A549 treated with ZK216348 at 1 μM for 4 hours (cell line): ENCODE measurements around the gene DEDD2. TPM values are rescaled to one million over a fixed set of nuclear protein-coding genes. Genes with fewer than 3 reads are reported as not detected.

Source experiments
- total RNA-seq: library from RNA; stranded (reverse); fragments of 200-300 nt; extraction: Qiagen RNA extraction; gene quantifications from 5 replicates; pipeline ENCODE4 v1.2.3, GENCODE V29; 2022; ENCODE audit warnings: low read depth

The DEDD2 gene
- 43.1 to 88.7 TPM (median 75.9 TPM) in 5 replicates for total RNA-seq

GRCh38 chr19:42217520-42218437 is at the start of gene DEDD2:
DEDD2 (minus strand) TSS chr19:42217677; CDS start chr19:42217007, 670 bp downstream.

DNA sequence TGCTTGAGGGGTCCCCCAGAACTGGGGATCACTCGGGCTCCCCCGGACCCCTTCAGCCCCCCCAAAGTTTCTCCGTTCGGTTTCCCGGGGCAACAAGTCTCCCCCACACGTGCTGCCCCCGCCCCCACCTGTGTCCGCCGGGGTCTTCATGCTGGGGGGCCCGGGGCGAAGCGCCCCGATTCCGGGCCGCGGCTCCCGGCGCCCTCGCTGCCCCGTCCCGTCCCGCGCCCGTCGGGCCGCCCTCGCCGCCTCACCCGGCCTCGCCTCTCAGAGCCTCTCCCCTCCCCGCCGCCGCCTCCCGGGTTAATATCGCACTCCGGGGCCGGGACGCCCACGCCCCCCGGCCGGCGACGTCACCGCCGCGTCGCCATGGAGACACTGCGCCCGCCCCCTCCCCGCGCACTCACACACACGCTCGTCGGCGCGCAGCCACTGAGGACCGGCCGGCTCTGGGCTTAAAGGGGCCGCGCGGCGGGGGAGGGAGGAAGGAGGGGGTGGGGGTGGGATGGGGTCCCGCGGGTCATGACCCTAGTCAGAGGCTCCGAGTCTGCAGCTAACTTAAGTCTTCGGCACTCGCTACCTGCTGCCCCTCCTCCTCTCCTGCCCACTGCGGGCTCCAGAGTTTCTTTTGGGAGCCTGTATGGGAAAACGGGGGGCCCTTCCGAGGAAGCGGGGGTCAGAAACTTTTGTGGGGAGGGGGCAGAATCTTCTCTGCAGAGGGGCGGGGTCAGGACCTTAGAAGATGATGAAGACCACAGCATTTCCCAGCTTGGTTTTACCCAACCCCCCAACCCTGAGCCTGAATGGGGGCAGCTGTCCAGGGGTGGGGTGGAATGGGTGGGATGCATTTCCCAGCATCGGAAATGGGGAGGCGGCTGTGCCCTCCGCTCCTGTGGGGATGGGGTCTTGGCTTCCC is 37.6 kb upstream of the DEDD2 start, which contains the start of gene ERF:
Gene ERF (minus strand): TSS at position 279 of the 916 bp plus-strand sequence. CDS start 129 bp downstream, at position 150.

GRCh38 chr19:42242512-42243409 is 25.3 kb upstream of the DEDD2 start, which contains the start of gene GSK3A:
GSK3A (minus strand) TSS chr19:42242602; CDS start chr19:42242465, 137 bp downstream.

DNA sequence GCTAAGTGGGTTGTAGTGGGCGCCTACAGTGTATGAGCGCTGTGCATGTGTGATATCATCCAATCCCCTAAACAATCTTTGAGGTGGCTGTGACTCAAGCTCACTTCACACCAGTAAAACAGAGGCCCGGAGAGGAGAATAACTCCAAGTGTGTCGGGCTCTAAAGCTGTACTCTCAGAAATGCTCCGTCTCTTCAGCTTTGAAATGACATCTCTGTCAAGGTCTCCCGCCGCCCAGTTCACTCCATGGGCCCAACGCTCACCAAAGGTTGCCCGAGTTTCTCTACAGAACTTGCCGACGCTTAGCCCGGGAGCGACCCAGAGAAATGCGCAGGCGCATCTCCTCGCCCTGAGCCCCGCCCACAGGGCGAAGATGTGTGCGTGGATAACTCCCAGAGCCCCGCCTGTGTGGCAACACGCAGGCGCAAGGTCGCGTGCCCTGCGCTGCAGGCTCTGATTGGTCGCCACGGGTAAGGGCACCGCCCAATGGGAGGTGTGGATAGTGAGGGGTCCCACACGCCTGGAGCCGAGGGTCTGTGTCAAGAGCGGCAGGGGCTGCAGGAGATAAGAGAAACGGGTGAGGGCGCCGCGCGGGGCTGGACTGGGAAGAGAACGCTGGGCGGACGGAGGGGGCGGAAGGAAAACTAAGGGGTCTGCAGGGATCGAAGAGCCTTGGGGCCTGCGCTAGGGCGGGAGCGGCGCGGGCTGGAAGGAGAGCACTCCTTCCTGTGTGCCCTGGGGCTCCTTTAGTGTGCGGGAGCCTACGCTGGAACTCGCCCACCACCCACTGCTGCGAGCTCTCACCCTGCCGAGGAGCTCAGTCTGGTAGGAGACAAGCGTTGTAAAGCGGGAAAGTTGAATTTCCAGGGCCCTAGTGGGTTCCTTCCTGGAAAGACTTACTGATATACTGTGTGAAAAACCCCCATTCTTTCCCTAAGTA is 2.6 kb upstream of the DEDD2 start, which contains the start of gene ZNF526:
Gene ZNF526 (plus strand): TSS at position 501 of the 939 bp plus-strand sequence. CDS start 4,092 bp downstream, outside the sequence.

Other genes with a start within 250 kb of the DEDD2 start
- gene ATP1A3, start 223.4 kb downstream of the DEDD2 start, total RNA-seq: 2.0 to 6.2 TPM (median 5.0 TPM) in 5 replicates
- gene GRIK5, start 147.5 kb downstream of the DEDD2 start, total RNA-seq: 0.21 to 1.0 TPM (median 0.60 TPM) in 5 replicates
- gene ZNF574, start 141.5 kb downstream of the DEDD2 start, total RNA-seq: 21.8 to 39.4 TPM (median 36.5 TPM) in 5 replicates
- gene POU2F2, start 85.2 kb downstream of the DEDD2 start, total RNA-seq: 0.14 to 1.2 TPM (median 0.41 TPM) in 5 replicates
- 13.2 to 22.4 TPM (median 19.7 TPM) in 5 replicates for gene ZNF526, start 2.6 kb upstream of the DEDD2 start, total RNA-seq
- 99.0 to 169 TPM (median 161 TPM) in 5 replicates for gene GSK3A, start 24.9 kb upstream of the DEDD2 start, total RNA-seq
- gene ERF, start 37.5 kb upstream of the DEDD2 start, total RNA-seq: 110 to 131 TPM (median 125 TPM) in 5 replicates
- 26.5 to 63.0 TPM (median 56.8 TPM) in 5 replicates for gene CIC, start 51.6 kb upstream of the DEDD2 start, total RNA-seq
- gene PRR19, start 84.5 kb upstream of the DEDD2 start, total RNA-seq: 3.5 to 4.9 TPM (median 3.7 TPM) in 5 replicates
- 111 to 154 TPM (median 141 TPM) in 5 replicates for gene PAFAH1B3, start 84.9 kb upstream of the DEDD2 start, total RNA-seq
- 2.5 to 3.9 TPM (median 3.2 TPM) in 5 replicates for gene TMEM145, start 95.6 kb upstream of the DEDD2 start, total RNA-seq
- gene MEGF8, start 108.0 kb upstream of the DEDD2 start, total RNA-seq: 17.9 to 30.2 TPM (median 26.0 TPM) in 5 replicates
- gene CNFN, start 172.6 kb upstream of the DEDD2 start, total RNA-seq: 35.4 to 51.0 TPM (median 43.8 TPM) in 5 replicates
- 1.3 to 3.0 TPM (median 2.0 TPM) in 5 replicates for gene LIPE, start 209.7 kb upstream of the DEDD2 start, total RNA-seq
- gene CXCL17, start 225.3 kb upstream of the DEDD2 start, total RNA-seq: 0.39 TPM in 1 of 5 replicates, not detected in the others